T-helper 2 cell treated with Interferon-gamma antibody and Interleukin-4, amounts not matched to agents 5 μg/mL and 100 μg/mL, for 36 hours (primary cell): Measurements from ENCODE around the gene CDHR2.

ENCODE experiments used
- DNase-seq: peaks from one replicate; pipeline ENCODE4 v3.0.0; 2021; ENCODE audit warnings: low spot score
- H3K27ac Mint-ChIP-seq: one replicate; pipeline ENCODE4 v1.8.0; 2021; ENCODE audit warnings: mild to moderate bottlenecking, mixed read lengths
- H3K27me3 Mint-ChIP-seq: one replicate; pipeline ENCODE4 v1.8.0; 2021; ENCODE audit warnings: low read depth, mixed read lengths
- H3K36me3 Mint-ChIP-seq: one replicate; pipeline ENCODE4 v1.8.0; 2021; ENCODE audit warnings: low read depth, mixed read lengths
- H3K4me1 Mint-ChIP-seq: one replicate; pipeline ENCODE4 v1.8.0; 2021; ENCODE audit warnings: low read depth, mixed read lengths
- H3K4me3 Mint-ChIP-seq: one replicate; pipeline ENCODE4 v1.8.0; 2022; ENCODE audit warnings: mild to moderate bottlenecking, moderate library complexity, mixed read lengths
- H3K9me3 Mint-ChIP-seq: one replicate; pipeline ENCODE4 v1.8.0; 2021; ENCODE audit warnings: mixed read lengths

The CDHR2 gene

GRCh38 chr5:176610435-176610773 is 61.3 kb downstream of the CDHR2 start:
- peak overlapping the region; percentile 76 for H3K4me3 Mint-ChIP-seq
- no peaks in the 10 kb centered on the region for H3K9me3 Mint-ChIP-seq
- peaks cover 34% of the 10 kb centered on the region for H3K27me3 Mint-ChIP-seq
- no peak overlapping the region for H3K27ac Mint-ChIP-seq
- no peak for DNase-seq
- H3K4me1 Mint-ChIP-seq: peaks cover 6% of the 10 kb centered on the region
- no peaks in the 10 kb centered on the region for H3K36me3 Mint-ChIP-seq

- peak; percentile 67 for DNase-seq
- Mint-ChIP-seq H3K4me1 (peaks cover 6% of the 10 kb centered on the region), H3K27ac (no peak overlapping the region)
These were observed 62.3 kb downstream of the CDHR2 start for GRCh38 chr5:176611435-176611834.

GRCh38 chr5:176612008-176612407 is 62.9 kb downstream of the CDHR2 start:
- no peak overlapping the region for H3K4me3 Mint-ChIP-seq
- no peaks in the 10 kb centered on the region for H3K36me3 Mint-ChIP-seq
- H3K27me3 Mint-ChIP-seq: peaks cover 46% of the 10 kb centered on the region
- no peaks in the 10 kb centered on the region for H3K9me3 Mint-ChIP-seq
- DNase-seq: no peak
- no peak overlapping the region for H3K27ac Mint-ChIP-seq
- peaks cover 6% of the 10 kb centered on the region for H3K4me1 Mint-ChIP-seq

More at GRCh38 chr5:176611435-176611834, 62.3 kb downstream of the CDHR2 start:
- Mint-ChIP-seq H3K9me3 (no peaks in the 10 kb centered on the region), H3K27me3 (peaks cover 45% of the 10 kb centered on the region), H3K4me3 (no peak overlapping the region), H3K36me3 (no peaks in the 10 kb centered on the region)

GRCh38 chr5:176612855-176613254 is 63.7 kb downstream of the CDHR2 start:
- DNase-seq: no peak
- no peak overlapping the region for H3K4me3 Mint-ChIP-seq
- H3K27me3 Mint-ChIP-seq: peaks cover 48% of the 10 kb centered on the region
- no peaks in the 10 kb centered on the region for H3K9me3 Mint-ChIP-seq
- no peaks in the 10 kb centered on the region for H3K36me3 Mint-ChIP-seq
- H3K27ac Mint-ChIP-seq: no peak overlapping the region
- peaks cover 6% of the 10 kb centered on the region for H3K4me1 Mint-ChIP-seq

- no peak overlapping the region for H3K27ac Mint-ChIP-seq
- no peak for DNase-seq
- peaks cover 1% of the 10 kb centered on the region for H3K36me3 Mint-ChIP-seq
- H3K9me3 Mint-ChIP-seq: no peaks in the 10 kb centered on the region
- peaks cover 2% of the 10 kb centered on the region for H3K4me1 Mint-ChIP-seq
- H3K27me3 Mint-ChIP-seq: peaks cover 58% of the 10 kb centered on the region
- no peak overlapping the region for H3K4me3 Mint-ChIP-seq
These were observed 65.8 kb downstream of the CDHR2 start for GRCh38 chr5:176614805-176615478.

- Mint-ChIP-seq H3K27me3 (peaks cover 69% of the 10 kb centered on the region), H3K4me1 (peaks cover 7% of the 10 kb centered on the region)
These were observed 67.4 kb downstream of the CDHR2 start for GRCh38 chr5:176616511-176616910.

GRCh38 chr5:176618783-176619182 is 69.6 kb downstream of the CDHR2 start:
- DNase-seq: no peak
- peaks cover 1% of the 10 kb centered on the region for H3K36me3 Mint-ChIP-seq
- H3K27ac Mint-ChIP-seq: no peak overlapping the region
- peaks cover 7% of the 10 kb centered on the region for H3K4me1 Mint-ChIP-seq
- H3K4me3 Mint-ChIP-seq: peak overlapping the region; percentile 34
- H3K27me3 Mint-ChIP-seq: peaks cover 67% of the 10 kb centered on the region
- H3K9me3 Mint-ChIP-seq: no peaks in the 10 kb centered on the region

More at GRCh38 chr5:176616511-176616910, 67.4 kb downstream of the CDHR2 start:
- Mint-ChIP-seq H3K4me3 (no peak overlapping the region), H3K27ac (no peak overlapping the region), H3K36me3 (peaks cover 1% of the 10 kb centered on the region), H3K9me3 (no peaks in the 10 kb centered on the region)
- DNase-seq: no peak

GRCh38 chr5:176619203-176619568 is 70.0 kb downstream of the CDHR2 start:
- H3K27me3 Mint-ChIP-seq: peaks cover 70% of the 10 kb centered on the region
- peak overlapping the region; percentile 34 for H3K4me3 Mint-ChIP-seq
- peak; percentile 80 for DNase-seq
- H3K9me3 Mint-ChIP-seq: no peaks in the 10 kb centered on the region
- peaks cover 7% of the 10 kb centered on the region for H3K4me1 Mint-ChIP-seq
- H3K36me3 Mint-ChIP-seq: peaks cover 1% of the 10 kb centered on the region
- H3K27ac Mint-ChIP-seq: no peak overlapping the region

- Mint-ChIP-seq H3K36me3 (peaks cover 1% of the 10 kb centered on the region), H3K27ac (no peak overlapping the region), H3K4me1 (peaks cover 7% of the 10 kb centered on the region), H3K27me3 (peaks cover 73% of the 10 kb centered on the region), H3K4me3 (peak overlapping the region; percentile 65), H3K9me3 (no peaks in the 10 kb centered on the region)
- DNase-seq: no peak
These were observed 70.6 kb downstream of the CDHR2 start for GRCh38 chr5:176619569-176620332.

GRCh38 chr5:176620333-176620981 is 71.3 kb downstream of the CDHR2 start:
- Mint-ChIP-seq H3K27me3 (peaks cover 69% of the 10 kb centered on the region), H3K9me3 (no peaks in the 10 kb centered on the region), H3K27ac (no peak overlapping the region), H3K36me3 (peaks cover 1% of the 10 kb centered on the region), H3K4me1 (peaks cover 7% of the 10 kb centered on the region), H3K4me3 (peak overlapping the region; percentile 65)
- no peak for DNase-seq

GRCh38 chr5:176621661-176622079 is 72.5 kb downstream of the CDHR2 start:
- Mint-ChIP-seq H3K36me3 (peaks cover 1% of the 10 kb centered on the region), H3K27me3 (peaks cover 67% of the 10 kb centered on the region), H3K4me3 (no peak overlapping the region), H3K27ac (no peak overlapping the region), H3K4me1 (peaks cover 7% of the 10 kb centered on the region), H3K9me3 (no peaks in the 10 kb centered on the region)
- DNase-seq: no peak

GRCh38 chr5:176624142-176624541 is 75.0 kb downstream of the CDHR2 start:
- Mint-ChIP-seq H3K36me3 (no peaks in the 10 kb centered on the region), H3K9me3 (no peaks in the 10 kb centered on the region), H3K27me3 (peaks cover 69% of the 10 kb centered on the region), H3K27ac (no peak overlapping the region), H3K4me1 (peaks cover 5% of the 10 kb centered on the region), H3K4me3 (no peak overlapping the region)
- DNase-seq: no peak

GRCh38 chr5:176624938-176625337 is 75.8 kb downstream of the CDHR2 start:
- no peaks in the 10 kb centered on the region for H3K36me3 Mint-ChIP-seq
- H3K27me3 Mint-ChIP-seq: peaks cover 69% of the 10 kb centered on the region
- H3K9me3 Mint-ChIP-seq: no peaks in the 10 kb centered on the region
- H3K27ac Mint-ChIP-seq: no peak overlapping the region
- H3K4me3 Mint-ChIP-seq: no peak overlapping the region
- H3K4me1 Mint-ChIP-seq: peaks cover 5% of the 10 kb centered on the region
- no peak for DNase-seq

GRCh38 chr5:176625512-176625911 is 76.4 kb downstream of the CDHR2 start:
- no peaks in the 10 kb centered on the region for H3K36me3 Mint-ChIP-seq
- H3K4me1 Mint-ChIP-seq: no peaks in the 10 kb centered on the region
- H3K9me3 Mint-ChIP-seq: no peaks in the 10 kb centered on the region
- no peak for DNase-seq
- no peak overlapping the region for H3K4me3 Mint-ChIP-seq
- no peak overlapping the region for H3K27ac Mint-ChIP-seq
- peaks cover 65% of the 10 kb centered on the region for H3K27me3 Mint-ChIP-seq
